HFF-Myc (cell line): Measurements from ENCODE around the gene KCND1.

ENCODE experiments used
- DNase-seq: peaks from one replicate; pipeline ENCODE4 v3.0.0-alpha.2; 2011; ENCODE audit warnings: low read depth; ENCODE audit errors: extremely low read depth
- H3K4me3 ChIP-seq: replicated peaks from 2 replicates; pipeline ENCODE4 v1.5.1; 2011; ENCODE audit warnings: low read depth, mild to moderate bottlenecking, control low read depth, low read length
- CTCF ChIP-seq: IDR thresholded peaks from 2 replicates; pipeline ENCODE4 v1.5.1; 2012; ENCODE audit warnings: mild to moderate bottlenecking, low read depth, low read length, control low read depth; ENCODE audit errors: missing control alignments

The KCND1 gene

GRCh38 chrX:49000636-49001035 lies 29.0 kb upstream of the KCND1 start:
- DNase-seq = no peak
- no peak overlapping the region for H3K4me3 ChIP-seq
- no peak for TF ChIP-seq CTCF

GRCh38 chrX:48999030-48999429 lies 27.4 kb upstream of the KCND1 start:
- no peak for TF ChIP-seq CTCF
- no peak for DNase-seq
- H3K4me3 ChIP-seq = no peak overlapping the region

GRCh38 chrX:48998391-48998790 lies 26.7 kb upstream of the KCND1 start:
- TF ChIP-seq CTCF = no peak
- no peak for DNase-seq
- H3K4me3 ChIP-seq = no peak overlapping the region

GRCh38 chrX:48997865-48998264 lies 26.2 kb upstream of the KCND1 start:
- DNase-seq = no peak
- TF ChIP-seq CTCF = no peak
- H3K4me3 ChIP-seq = no peak overlapping the region

GRCh38 chrX:48997455-48997854 lies 25.8 kb upstream of the KCND1 start:
- H3K4me3 ChIP-seq = no peak overlapping the region
- no peak for TF ChIP-seq CTCF
- DNase-seq = no peak

- TF ChIP-seq CTCF = no peak
- no peak overlapping the region for H3K4me3 ChIP-seq
- no peak for DNase-seq
Measured at GRCh38 chrX:48996969-48997368, 25.3 kb upstream of the KCND1 start.

- TF ChIP-seq CTCF = no peak
- DNase-seq = no peak
Measured at GRCh38 chrX:48992341-48992740, 20.7 kb upstream of the KCND1 start.

More at GRCh38 chrX:48992341-48992740, 20.7 kb upstream of the KCND1 start:
- no peak overlapping the region for H3K4me3 ChIP-seq
